Measurements from ENCODE around the gene SH3BP4.

GRCh38 chr2:234955091-234955591, 3.3 kb downstream of the SH3BP4 start:
- TF ChIP-seq CTCF (conservative IDR thresholded peaks at IDR 0.05; ENCODE audit: low read length), result no peak
- TF ChIP-seq EZH2phosphoT487 (IDR thresholded peaks at IDR 0.05; ENCODE audit: borderline replicate concordance, low read depth, low read length), result no peak
